ENCODE results near the gene STBD1. TPM values are rescaled to one million over a fixed set of nuclear protein-coding genes. Genes with fewer than 3 reads are reported as not detected.
A peak's percentile ranks its signal among the peaks of the same experiment; 100 is the strongest.
"Not testable (repeated sequence)": the region's sequence is repeated elsewhere in the genome, so short reads cannot be mapped to it uniquely, and the experiment has no call there.

STBD1 gene
- polyA plus RNA-seq, 12 donors = 8.8 to 60.2 (median 31.3) TPM; not detected in 1

DNA sequence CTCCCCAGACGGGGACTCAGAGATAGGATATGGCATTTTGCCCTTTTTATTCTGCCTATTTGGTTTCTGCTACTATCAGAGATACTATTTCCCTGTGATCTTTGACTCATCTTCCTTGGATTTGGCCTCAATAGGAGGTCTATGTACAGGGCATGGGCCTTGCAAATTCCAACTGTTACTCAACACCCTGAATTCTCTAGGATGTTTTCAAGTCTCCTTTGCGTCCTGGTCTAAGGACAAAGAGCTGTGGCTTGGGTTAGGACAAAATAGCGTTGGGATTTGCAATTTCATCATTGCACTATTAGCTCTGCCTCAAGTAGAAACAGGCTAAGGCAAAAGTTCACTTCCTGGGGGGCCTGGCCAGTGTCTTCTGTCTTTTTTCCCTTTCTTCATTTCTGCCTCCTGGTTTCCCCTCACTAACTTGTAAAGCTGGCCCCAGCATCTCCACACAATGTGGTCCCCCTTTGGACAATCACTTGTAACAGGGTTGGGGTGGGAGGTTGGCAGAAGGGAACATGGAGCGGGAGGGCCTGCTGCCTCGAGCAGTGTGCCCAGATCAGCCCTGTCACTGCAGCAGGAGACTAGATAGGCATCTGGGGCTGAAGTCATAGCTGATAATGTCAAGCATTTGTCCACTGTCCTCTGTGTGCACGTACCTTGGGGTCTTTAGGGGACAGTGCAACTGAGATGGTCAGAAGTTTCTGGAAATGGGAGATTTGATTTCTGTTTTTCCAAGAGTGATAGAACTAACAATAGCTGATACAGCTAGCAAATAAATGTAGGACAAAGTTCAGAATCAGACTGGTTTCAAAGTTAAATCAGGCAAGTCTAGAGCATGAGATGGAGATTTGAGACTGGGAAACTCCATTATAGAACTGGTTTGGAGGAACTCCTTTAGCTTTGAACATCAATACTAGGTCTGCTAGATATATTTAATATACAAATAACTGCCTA, 25.8 kb upstream of the STBD1 start:
- no peak for DNase-seq

DNA sequence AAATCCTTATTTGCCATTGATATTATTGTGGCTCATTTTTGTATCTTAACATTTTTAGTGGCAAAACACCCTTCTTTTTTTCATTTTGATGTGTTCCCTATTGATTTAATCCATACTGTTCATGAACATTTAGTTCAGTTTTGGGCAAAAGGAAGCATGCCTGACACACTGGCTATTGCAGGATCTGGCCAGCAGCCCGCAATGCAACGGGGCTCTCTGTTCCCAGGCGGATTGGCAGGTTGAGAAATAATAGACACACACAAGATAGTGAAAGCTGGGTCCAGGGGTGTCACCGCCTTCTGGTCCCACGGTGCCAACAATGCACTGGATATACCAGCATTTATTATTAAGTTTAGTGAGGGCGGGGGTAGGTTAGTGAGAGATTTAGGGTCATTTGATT, 24.9 kb upstream of the STBD1 start:
- not testable (repeated sequence) for DNase-seq

GRCh38 chr4:76282941-76283689, 23.4 kb upstream of the STBD1 start:
- no peak for DNase-seq

DNA sequence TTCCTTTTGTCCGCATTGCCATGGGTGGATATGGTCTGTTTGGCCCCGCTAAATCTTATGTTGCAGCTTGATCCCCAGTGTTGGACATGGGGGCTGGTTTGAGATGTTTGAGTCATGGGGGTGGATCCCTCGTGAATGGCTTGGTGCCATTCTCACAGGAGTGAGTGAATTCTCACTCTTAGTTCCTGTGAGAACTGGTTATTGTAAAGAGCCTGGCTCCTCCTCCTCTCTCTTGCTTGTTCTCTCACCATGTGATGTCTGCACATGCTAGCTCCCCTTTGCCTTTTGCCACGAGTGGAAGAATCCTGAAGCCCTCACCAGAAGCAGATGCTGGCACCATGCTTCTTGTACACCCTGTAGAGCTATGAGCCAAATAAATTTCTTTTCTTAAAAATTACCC, 22.6 kb upstream of the STBD1 start:
- DNase-seq = no peak

DNA sequence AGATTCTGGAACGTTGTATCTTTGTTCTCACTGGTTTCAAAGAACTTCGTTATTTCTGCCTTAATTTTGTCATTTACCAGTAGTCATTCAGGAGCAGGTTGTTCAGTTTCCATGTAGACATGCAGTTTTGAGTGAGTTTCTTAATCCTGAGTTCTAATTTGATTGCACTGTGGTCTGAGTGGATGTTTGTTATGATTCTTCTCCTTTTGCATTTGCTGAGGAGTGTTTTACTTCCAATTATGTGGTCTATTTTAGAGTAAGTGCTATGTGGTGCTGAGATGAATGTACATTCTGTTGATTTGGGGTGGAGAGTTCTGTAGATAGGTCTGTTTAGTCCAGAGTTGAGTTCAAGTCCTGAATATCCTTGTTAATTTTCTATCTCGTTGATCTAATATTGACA, 18.7 kb upstream of the STBD1 start:
- not testable (repeated sequence) for DNase-seq

DNA sequence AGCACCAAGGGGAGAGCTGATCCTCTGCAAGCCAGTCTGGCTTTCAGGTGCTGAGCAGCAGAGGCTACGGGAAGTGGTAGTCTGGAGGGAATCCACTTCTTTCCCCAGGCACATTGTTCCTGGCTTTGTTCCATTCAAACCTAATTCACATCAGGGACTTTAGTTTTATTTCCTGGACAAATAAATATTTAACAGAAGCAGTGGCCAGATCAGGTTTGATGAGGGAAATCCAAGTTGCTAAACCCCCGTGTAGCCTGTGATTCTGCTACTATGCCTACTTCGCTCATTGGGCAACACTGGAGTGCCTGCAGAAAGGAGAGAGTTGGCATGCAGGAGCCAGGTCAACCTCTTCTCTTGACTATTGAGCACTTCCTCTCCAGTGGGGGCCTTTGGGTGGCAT, 13.8 kb upstream of the STBD1 start:
- no peak for DNase-seq

- DNase-seq = no peak
These were observed 12.8 kb upstream of the STBD1 start for GRCh38 chr4:76293772-76294171.

DNA sequence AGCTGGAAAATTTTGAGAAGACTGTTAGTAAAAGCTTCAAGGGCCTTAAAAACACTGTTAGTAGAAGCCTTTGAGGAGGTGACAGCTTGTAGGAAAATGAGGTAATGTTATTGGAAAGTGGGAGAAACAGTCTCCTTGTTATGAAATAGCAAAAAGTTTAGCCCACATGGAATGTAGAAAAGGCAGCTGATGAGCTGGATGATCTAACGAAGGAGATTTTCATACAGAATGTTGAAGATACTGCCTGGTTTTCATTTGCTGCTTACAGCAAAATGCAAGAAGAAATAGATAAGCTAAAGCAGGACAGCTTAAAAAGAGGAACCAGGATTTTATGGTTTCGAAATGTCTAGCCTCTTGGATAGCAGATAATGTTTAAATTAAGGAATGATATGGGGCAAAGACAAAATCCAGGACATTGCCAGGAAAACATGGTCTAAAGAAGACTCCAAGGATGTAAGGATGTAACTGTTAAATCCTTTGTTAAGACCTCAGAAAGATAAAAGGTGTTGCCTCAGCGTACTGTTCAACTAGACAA, 10.2 kb upstream of the STBD1 start:
- DNase-seq = no peak

GRCh38 chr4:76298227-76298626, 8.3 kb upstream of the STBD1 start:
- DNase-seq = no peak

GRCh38 chr4:76300012-76300411, 6.5 kb upstream of the STBD1 start:
- DNase-seq = no peak

DNA sequence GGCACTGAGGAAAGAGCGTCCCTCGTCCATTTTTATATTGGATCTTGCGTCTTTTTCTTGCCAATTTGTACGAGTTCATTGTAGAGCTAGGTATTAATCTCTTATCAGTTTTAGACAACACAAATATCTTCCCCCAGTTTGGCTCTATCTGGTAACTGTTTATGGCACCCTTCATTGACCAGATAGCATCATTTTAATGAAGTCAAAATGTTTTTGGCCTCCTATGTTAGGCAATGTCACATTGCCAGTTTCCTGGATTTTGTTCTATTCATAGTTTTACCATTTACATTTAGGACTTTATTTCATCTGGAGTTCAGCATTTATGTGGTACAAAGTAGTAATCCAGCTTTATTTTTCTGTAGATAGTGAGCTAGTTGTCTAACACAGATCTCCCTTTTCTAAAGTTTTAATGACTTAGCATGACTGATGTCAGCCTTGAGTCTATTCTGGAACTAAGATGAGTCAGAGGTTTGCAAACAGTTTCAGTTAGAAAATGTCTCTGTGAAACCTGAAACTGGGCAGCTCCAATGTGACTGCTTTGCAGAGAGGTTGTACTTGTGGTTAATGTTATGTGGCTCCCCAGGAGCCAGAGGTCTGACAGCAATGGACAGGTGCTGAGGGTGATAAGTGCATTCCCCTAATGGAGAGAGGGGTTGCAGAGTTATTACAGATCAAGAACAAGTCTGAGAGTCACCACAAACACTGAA, 5.3 kb upstream of the STBD1 start:
- DNase-seq = peak; percentile 13

DNA sequence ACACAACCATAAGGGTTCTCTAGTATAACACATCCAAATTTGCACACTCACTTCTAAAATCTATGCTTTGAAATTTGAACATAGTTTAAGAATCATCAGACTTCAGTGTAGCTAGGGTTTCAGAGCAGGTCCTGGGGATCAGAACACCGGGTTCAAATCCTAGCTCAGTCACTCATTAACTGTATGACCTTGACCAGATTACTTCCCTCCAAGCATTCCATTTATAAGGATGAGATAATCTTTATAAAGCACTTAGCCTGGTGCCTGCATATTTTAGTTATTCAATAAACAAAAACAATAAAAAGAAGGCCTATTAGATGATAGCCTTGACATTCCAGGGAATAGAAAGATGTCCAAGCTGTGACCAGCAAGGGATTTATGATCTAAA, 4.8 kb upstream of the STBD1 start:
- DNase-seq = no peak

DNA sequence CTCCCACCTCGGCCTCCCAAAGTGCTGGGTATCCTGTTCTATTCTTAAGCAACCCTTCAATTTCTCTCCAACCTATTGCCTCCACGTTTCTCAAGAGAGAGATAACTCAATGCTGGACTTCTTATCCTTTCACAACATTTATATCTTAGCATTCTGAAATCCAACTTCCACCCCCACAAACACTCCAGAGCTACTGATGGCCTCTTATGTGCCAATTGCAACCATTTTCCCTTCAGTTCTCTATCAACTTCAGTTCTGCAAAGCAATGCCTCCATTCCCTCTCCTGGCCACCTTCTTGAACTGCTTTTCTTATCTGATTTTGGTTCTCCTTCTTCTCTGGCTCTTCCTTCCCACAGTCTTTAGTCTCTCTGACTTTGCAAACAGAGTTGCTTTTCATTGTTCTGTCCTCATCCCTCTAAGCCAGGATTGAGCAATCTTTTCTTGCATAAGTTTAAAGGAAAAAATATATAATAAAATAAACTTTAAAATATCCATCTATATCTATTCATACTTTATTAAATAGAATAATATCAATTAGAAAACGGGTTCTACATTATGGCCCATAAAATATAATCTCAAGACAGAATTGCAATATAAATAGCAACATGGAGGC, 3.6 kb upstream of the STBD1 start:
- no peak for DNase-seq

DNA sequence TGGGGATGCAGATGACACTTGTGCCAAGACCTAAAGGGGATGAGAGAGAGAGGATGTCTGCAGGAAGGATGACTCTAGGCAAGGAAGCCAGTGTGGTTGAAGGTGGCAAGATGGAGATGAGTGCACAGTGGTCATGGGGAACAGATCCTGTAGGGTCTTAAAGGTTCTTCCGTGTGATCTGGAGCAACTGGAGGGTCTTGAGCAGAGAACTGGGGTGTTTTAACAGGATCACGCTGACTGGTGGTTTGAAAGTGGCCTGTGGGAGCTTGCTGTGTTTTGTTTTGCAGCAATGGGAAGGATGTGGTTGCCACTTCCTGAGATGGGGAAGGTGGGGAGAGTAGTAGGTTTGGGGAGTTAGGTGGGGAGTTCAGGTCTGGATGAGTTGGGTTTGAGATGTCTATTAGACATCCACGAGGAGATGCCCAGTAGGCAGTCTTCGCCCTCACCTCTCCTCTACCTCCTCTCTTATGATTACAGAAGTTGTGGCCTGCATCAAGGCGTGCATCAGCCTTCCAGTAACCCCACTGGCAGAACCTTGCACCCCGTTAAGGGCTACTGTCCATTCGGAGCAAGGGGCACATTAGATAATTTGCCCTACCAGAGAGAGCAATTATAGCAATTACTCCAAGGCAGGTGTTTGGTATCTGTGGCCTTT, 1.4 kb upstream of the STBD1 start:
- no peak for DNase-seq

GRCh38 chr4:76306882-76307659, 538 bp downstream of the STBD1 start:
- DNase-seq = peak; percentile 15

DNA sequence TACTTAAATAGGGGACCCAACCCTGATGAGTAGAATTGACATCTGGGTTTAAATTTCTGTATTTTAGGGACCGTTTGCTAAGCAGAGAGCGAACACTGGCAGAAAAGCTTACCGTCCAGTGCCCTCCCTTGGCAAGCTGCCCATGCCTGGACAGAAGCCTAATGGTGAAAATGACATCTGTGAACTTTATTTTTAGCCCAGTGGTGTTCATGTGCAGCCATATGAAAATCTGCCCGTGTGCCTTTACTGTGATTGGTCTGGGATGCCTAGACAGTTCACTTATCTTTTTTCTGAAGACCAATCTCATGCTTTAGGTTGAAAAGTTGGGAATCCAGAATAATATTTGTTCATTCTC, 1.1 kb downstream of the STBD1 start:
- DNase-seq = peak; percentile 26

- peak; percentile 14 for DNase-seq
These were observed 2.0 kb downstream of the STBD1 start for GRCh38 chr4:76308548-76308947.

GRCh38 chr4:76309939-76310550, 3.5 kb downstream of the STBD1 start:
- no peak for DNase-seq

DNA sequence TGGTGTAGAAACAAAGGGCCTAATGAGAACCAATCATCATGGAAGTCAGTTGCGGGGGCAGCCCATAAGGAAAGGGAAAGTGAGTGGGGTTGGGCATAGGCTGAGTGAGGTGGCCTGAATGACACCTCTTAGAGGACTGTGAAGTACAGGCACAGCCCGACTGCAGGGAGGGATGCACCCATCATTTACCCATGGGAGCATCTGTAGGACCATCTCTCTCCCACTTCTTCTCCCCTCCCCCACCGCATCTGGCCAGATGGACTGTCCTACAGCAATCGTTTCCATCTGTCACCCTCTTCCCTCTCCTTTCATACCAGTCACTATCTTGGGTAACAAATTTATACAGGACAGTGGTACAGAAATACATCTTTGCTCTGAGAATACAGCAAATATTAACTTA, 4.2 kb downstream of the STBD1 start:
- no peak for DNase-seq

GRCh38 chr4:76311896-76312331, 5.4 kb downstream of the STBD1 start:
- no peak for DNase-seq

All from muscle of arm (tissue), 12 donors.